Inferior parietal cortex (tissue), 1 donor: ENCODE data around the gene ANKRD11.
A peak's percentile ranks its signal among the peaks of the same experiment; 100 is the strongest.
"Not testable (repeated sequence)": the region's sequence is repeated elsewhere in the genome, so short reads cannot be mapped to it uniquely, and the experiment has no call there.

Source experiments
- DNase-seq: peaks from one replicate; pipeline ENCODE4 v3.0.0-alpha.2; 2016; ENCODE audit errors: extremely low spot score

Gene ANKRD11

DNA sequence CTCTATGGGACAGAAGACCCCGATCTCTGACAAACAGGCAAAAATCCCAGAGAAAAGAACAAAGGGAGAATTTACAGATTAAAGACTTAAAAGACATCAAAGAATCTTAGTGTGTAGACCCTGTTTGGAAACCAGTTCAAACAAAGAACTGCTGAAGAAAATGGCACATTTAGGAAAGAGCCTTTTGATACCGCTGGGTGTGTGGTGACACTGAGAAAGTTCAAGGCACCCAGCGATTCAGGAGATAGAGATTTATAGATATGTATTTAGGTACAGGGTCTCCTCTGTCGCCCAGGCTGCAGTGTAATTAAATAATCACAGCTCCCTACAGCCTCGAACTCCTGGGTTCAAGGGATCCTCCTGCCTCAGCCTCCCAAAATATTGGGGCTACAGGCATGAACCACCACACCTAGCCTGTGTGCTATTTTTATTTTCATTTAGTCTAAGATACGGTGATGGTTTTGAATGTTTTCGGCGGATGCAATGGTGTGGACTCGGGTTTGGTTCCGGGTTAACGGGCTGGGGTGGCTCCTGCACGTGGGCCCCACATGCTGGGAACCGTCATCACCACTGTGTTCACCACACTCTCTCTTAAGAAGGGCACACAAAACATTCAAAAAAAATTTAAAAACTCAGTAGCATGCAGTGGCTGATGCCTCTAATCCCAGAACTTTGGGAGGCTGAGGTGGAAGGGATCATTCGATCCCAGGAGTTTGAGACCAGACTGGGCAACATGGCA, 158.8 kb downstream of the ANKRD11 start:
- DNase-seq, result no peak

DNA sequence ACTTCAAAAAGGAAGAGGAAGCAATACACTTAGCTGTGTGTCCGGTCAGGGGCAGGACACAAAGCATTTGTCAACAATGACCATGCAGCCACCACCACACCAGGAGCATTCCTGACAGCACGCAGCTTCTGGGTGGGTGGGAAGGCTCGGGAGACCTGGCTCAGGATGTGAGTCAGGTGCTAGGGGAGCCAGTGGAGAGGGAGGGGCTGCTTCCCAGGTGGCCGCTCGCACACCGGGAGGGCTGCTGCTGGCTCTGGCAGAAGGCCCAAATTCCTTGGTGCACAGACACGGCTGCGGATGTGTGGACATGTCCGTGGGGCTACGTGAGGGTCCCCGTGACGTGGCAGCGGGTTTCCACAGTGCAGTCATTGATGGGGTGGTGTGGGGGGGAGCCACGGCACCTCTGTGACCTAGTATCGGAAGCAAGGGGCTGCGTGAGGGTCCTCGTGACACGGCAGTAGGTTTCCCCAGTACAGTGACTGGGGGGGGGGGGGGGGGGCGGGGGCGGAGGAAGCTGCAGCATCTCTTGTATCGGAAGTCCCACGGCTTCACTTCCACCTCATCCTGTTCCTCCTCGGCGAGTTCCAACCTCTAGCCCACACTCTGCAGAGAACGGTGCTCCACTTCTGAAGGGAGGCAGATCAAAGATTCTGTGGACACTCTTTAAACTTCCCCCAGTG, 160.0 kb downstream of the ANKRD11 start:
- DNase-seq, result no peak

- DNase-seq, result not testable (repeated sequence)
Observed at GRCh38 chr16:89329830-89330176, 160.6 kb downstream of the ANKRD11 start.

DNA sequence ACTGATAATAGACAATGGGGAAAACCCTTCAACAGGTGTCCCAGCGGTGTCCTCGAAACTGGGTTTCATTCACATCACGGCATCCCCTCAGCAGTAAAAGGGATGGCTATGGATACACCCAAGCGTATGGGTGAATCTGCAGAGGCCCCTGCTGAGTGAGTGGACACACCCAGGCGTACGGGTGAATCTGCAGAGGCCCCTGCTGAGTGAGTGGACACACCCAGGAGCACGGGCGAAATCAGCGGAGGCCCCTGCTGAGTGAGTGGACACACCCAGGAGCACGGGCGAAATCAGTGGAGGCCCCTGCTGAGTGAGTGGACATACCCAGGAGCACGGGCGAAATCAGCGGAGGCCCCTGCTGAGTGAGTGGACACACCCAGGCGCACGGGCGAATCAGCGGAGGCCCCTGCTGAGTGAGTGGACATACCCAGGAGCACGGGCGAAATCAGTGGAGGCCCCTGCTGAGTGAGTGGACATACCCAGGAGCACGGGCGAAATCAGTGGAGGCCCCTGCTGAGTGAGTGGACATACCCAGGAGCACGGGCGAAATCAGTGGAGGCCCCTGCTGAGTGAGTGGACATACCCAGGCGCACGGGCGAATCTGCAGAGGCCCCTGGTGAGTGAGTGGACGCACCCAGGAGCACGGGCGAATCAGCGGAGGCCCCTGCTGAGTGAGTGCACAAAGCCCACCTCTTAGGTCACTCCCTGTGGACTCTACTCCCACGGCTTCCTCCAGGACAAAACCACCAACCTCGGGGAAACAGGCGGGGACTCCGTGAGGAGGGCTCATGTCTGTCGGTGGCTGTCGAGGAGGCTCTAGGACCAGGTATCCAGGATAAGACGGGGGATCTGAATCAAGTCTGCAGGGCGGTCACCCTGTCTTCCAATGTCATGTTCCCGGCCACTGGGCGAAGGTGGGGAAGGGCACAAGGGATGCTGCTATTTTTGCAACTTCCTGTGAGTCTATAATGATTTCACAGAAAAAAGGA, 161.7 kb downstream of the ANKRD11 start:
- DNase-seq, result not testable (repeated sequence)

- DNase-seq, result no peak
Observed at GRCh38 chr16:89326721-89327120, 163.6 kb downstream of the ANKRD11 start.

- DNase-seq, result peak; percentile 79
Observed at GRCh38 chr16:89325861-89326471, 164.4 kb downstream of the ANKRD11 start.

DNA sequence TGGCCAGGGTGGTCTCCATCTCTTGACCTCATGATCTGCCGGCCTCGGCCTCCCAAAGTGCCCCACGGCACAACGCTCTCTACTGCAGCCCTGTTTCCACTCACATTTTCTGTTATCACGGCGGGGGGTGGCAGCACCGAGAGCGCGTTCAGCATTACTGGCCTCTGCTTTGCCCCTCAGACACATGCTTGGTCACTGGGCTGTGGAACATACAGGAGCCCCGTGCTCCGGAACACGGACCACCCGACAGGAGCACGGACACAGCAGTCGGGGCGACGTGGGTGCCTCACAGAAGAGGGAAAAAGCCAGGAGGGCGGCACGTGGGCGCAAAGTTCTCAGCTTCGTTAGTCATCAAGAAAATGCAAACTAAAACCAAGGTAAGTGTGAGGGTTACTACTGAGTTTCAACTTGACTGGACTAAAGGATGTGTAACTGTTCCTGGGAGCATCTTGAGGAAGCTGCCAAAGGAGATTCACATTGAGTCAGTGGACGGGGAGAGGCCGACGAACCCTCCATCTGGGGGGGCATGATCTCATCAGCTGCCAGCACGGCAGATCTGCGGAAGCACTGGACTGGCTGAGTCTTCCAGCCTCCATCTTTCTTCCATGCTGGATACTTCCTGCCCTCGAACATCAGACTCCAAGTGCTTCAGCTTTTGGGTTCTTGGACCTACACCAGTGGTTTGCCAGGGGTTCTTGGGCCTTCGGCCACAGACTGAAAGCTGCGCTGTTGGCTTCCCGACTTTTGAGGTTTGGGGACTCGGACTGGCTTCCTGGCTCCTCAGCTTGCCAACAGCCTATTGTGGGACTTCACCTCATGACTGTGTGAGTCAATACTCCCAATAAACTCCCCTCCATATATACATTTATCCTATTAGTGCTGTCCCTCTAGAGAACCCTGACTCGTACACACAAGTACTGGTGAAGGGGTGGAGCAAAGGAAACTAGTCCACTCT, 166.0 kb downstream of the ANKRD11 start:
- DNase-seq, result no peak

DNA sequence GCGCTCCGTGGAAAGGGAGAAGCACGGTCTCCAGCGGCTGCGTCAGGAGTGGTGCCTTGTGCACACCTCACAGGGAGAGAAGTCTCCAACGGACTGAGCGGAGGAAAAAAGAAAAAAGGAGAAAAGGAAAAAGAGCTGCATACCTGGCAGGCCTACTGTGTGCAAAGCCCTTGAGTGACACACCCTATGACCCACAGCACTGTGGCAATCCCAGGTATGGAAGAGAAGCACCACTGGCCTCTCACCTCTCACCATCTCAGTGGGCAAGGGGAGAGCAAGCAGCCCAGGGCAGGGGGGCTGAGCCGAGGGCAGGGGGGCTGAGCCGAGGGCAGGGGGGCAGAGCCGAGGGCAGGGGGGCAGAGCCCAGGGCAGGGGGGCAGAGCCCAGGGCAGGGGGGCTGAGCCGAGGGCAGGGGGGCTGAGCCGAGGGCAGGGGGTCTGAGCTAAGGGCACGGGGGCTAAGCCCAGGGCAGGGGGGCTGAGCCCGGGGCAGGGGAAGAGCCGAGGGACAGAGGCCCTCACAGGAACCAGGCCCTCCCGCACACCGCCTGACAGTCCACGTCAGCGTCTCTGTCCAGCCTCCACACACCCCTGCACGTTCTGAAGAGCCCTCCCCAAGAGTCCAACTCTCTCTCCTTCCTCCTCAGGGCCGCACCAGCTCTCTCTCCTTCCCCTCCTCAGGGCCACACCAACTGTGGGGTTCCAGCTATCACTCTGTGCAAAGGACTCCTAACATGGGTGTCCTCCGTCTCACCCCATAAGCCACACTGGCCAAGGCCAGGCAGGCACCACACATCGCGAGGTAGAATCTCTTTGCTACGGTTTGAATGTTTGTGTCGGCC, 167.0 kb downstream of the ANKRD11 start:
- DNase-seq, result no peak

GRCh38 chr16:89322321-89323119, 167.8 kb downstream of the ANKRD11 start:
- no peak for DNase-seq

- no peak for DNase-seq
Observed at GRCh38 chr16:89320782-89321501, 169.4 kb downstream of the ANKRD11 start.

DNA sequence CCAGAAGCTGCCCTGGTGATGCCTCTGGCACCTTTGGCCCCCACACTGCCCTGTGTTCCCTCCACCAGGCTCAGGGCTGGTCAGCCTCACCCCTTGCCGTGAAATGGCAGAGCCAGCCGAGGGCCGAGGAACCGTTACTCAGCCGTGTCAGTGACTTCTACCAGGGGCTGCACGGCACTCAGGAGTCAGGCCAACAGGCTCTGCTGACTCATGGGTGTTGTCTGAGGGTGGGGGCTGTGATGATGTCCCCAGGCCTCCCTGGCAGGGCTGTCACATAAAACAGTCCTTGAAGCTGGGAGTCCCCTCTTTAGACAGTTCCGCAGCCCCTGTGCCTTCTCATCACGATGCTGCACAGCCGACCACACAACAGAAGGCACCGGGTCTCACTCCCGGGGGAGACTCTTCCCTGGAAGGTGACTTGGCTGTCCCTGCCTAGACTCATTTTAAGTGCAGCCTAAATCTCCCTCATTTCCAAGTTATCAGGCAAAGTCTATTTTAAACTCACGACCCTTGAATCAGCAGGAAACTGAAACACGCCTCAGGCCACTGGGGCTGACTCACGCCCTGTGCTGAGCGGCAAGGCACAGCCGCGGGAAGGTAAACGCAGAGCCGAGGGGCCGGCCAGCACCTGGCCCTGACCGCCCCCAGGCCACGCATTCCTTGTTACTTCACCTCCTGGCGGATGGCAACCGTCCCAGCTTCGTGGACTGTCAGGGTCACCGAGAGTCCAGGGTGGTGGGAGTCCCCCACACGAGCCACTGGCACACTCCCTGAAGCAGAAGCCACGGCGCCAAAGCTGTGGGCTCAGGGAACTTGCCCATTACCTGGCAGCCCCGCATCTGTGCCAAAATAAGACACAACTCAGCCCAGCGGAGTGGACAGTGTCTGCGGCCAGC, 170.2 kb downstream of the ANKRD11 start:
- no peak for DNase-seq

DNA sequence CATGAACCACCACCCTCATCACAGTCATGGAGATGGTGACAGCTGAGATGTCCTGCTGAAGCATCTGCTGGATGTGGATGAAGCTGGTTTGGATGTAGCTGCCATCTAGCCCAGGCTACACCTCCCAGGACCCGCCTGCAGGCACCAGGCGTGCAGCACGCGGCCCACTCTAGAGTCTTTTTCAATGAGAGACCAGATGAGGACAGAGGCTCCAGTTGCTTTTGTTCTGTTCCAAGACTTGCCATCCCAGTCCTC, 170.8 kb downstream of the ANKRD11 start:
- no peak for DNase-seq

- DNase-seq, result no peak
Observed at GRCh38 chr16:89318871-89319630, 171.3 kb downstream of the ANKRD11 start.

GRCh38 chr16:89318430-89318758, 172.0 kb downstream of the ANKRD11 start:
- DNase-seq, result no peak

- no peak for DNase-seq
Observed at GRCh38 chr16:89317729-89318429, 172.5 kb downstream of the ANKRD11 start.

- no peak for DNase-seq
Observed at GRCh38 chr16:89317101-89317671, 173.2 kb downstream of the ANKRD11 start.
